GM13976 (cell line): ENCODE measurements around the gene RCSD1.

Experiments used
- DNase-seq: peaks from one replicate; pipeline ENCODE4 v3.0.0; 2012; ENCODE audit warnings: low spot score
- in situ Hi-C: fragments of 300-500 bp; cut with MboI; formaldehyde crosslinking; loops from one replicate; pipeline ENCODE4 v1.12.0; 2022; ENCODE audit warnings: low sequenced_read_pairs, mixed read lengths, inconsistent platforms; ENCODE audit not compliant: unreplicated experiment
- TF ChIP-seq, protein P1 (sequence below): IDR thresholded peaks from 2 replicates; pipeline ENCODE4 v1.5.1; 2012; ENCODE audit warnings: borderline replicate concordance, mild to moderate bottlenecking; ENCODE audit not compliant: insufficient read depth; ENCODE audit errors: extremely low read depth, missing control alignments, control extremely low read depth

Gene RCSD1

DNA sequence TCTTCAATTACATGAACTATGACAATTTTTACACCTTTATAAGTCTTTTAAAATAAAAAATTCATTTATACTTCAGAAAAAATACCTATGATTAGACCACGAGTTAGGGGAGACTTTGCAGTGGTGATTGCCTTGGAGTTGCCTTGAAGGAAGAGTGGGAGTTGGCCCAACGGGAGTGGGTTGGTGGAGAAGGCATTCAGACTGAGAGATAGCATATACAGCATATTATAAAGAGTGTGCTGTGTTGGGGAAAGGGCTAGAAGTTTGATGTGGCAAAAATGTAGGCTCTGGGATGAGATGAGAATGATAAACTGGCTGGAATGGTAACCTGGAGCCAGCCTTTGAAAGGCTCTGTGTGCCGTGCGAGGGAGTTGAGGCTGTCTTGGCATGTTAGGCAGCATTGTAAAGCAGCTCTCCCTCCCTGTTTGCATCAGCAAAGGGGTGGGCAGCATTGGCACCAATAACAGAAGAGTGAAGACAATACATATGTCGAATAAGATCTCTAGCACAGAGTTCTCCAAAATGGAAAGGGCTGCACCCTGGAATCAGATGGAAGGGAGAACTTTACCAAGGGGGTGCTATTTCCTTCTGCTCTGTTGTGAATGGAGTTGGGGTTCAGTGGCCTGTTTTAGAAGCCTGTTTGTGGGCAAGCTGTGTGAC is 116.1 kb downstream of the RCSD1 start:
- no peak for DNase-seq
- TF ChIP-seq, protein P1, sequence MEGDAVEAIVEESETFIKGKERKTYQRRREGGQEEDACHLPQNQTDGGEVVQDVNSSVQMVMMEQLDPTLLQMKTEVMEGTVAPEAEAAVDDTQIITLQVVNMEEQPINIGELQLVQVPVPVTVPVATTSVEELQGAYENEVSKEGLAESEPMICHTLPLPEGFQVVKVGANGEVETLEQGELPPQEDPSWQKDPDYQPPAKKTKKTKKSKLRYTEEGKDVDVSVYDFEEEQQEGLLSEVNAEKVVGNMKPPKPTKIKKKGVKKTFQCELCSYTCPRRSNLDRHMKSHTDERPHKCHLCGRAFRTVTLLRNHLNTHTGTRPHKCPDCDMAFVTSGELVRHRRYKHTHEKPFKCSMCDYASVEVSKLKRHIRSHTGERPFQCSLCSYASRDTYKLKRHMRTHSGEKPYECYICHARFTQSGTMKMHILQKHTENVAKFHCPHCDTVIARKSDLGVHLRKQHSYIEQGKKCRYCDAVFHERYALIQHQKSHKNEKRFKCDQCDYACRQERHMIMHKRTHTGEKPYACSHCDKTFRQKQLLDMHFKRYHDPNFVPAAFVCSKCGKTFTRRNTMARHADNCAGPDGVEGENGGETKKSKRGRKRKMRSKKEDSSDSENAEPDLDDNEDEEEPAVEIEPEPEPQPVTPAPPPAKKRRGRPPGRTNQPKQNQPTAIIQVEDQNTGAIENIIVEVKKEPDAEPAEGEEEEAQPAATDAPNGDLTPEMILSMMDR: no peak
- in situ Hi-C loops: no loop called here

DNA sequence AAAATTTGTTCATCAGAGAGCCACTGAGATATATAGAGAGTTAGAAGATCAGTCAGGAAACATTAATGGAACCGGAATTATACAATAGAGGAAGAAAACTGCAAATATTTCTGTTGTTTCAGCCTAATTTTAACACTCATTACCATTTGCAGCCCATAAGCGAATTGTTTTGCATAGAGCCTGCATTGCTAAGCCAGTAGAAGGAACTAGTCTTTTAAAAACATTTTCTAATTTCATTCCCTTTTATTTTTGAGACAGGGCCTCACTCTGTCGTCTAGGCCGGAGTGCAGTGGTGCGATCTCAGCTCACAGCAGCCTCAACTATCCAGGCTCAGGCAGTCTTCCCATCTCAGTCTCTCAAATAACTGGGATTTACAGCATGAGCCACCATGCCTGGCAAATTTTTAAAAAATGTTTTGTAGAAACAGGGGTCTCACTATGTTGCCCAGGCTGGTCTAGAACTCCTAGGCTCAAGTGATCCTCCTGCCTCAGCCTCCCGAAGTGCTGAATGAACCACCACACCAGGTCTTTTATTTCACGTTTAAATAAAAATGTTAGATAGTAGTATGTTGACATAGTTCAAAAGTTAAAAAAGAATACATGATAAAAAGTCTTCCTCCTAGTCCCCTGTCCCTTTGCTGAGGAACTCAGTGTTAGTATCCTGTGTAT is 117.1 kb downstream of the RCSD1 start:
- in situ Hi-C loops: no loop called here
- TF ChIP-seq, protein P1: no peak
- no peak for DNase-seq

DNA sequence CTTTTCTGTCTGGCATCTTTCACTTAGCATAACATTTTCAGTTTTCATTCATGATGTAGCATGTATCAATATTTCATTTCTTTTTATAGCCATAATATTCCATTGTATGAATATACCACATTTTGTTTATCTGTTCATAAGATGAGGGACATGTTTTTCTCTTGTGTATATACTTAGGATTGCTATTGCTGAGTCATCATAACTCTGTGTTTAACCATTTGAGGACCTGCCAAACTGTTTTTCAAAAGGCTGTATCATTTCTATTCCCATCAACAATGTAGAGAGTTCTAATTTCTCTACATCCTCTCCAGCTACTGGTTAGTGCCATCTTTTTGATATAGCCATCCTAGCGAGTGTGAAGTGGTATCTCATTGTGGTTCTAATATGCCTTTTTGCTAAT is 118.0 kb downstream of the RCSD1 start:
- in situ Hi-C loops: no loop called here
- TF ChIP-seq, protein P1: no peak
- no peak for DNase-seq

DNA sequence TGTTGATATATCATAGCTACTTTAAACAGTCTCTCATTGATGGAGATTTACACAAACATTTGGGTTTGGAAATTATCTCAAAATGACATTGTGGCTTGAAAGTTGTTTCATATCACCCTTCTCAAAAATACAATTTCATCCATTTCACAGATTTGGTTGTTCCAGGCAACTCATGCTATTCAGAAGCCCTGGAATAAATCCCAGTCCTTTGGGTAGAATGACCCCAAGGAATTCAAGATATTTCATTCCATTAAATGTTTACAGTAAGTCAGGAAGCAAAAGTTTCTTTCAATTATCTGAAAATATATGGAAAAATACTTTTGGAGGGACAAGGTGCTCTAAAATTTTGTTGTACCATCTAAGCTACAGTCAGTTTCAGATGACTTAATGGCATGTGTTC is 118.9 kb downstream of the RCSD1 start:
- TF ChIP-seq, protein P1: no peak
- in situ Hi-C loops: no loop called here
- no peak for DNase-seq

DNA sequence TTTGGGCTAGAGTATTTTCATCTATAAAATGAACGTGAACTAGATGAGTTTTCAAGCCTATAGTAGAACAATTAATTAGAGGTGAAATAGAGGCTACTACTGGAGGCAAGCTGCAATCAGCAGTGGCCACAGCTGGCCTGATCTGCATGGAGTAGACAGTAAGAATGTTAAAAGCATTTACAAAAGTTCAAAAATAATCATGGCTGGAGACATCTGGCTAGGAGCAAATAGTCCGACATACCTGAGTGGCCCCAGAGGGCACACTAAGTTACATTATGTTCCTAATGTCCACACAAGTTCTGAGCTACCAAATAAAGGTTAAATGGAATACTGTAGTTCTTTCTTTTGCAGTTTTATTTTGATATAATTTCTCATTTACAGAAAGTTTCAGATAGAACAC is 119.7 kb downstream of the RCSD1 start:
- TF ChIP-seq, protein P1: no peak
- in situ Hi-C loops: no loop called here
- DNase-seq: no peak

DNA sequence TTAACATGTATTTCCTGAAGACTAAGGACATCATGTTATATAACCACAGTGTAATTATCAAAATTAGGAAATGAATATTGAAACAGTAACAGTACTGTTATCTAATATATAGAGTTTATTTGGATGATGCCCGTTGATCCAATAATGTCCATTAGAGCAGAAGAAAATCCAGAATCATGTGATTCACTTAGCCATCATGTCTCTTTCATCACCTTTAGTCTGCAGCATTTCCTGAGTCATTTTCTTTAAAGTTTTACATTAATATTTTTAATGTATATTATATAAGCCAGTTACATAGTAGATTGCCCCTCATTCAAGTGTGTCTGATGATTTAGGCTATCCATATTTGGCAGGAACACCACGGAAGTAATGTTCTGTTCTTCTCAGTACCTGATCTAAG is 120.6 kb downstream of the RCSD1 start:
- TF ChIP-seq, protein P1: no peak
- DNase-seq: no peak
- in situ Hi-C loops: no loop called here
